OCI-LY3 (cell line): ENCODE measurements around the gene PLEK2.

Experiments used
- EZH2phosphoT487 ChIP-seq: fragments of 200-600 bp; shearing (Covaris generic); IDR thresholded peaks from 2 replicates; pipeline ENCODE4 v1.6.1; 2018; ENCODE audit warnings: antibody characterized with exemption, mixed run types, low read depth
- TF ChIP-seq, protein P1 (sequence below): fragments of 200-600, 300-600 bp; sonication (generic); IDR thresholded peaks from 2 replicates; pipeline ENCODE4 v1.5.1; 2014; ENCODE audit warnings: antibody characterized with exemption, low read length, low read depth

DNA sequence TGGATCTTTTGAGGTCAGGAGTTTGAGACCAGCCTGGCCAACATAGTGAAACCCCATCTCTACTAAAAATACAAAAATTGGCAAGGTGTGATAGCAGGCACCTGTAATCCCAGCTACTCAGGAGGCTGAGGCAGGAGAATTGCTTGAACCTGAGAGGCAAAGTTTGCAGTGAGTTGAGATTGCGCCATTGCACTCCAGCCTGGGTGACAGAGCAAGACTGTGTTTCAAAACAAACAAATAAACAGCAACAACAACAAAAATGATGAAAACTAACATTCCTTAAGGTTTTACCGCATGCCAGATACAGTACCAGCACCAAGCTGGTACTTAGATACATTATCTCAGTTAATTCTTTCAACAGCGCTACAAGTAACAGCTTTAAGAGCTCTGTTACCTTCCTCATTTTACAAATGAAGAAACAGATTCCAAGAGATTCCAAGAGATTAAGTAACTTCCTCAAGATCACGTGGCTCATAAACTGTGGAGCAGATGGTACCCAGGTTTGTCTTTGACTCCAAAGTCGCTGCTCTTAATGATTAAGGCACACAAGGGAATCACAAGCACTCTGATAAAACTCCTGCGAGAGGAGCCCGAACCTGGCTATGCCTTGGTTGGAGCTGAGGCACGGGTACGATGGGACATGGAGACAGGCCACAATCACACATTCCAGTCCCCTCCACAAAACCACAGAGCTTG lies 17.7 kb upstream of the PLEK2 start:
- TF ChIP-seq, protein P1, sequence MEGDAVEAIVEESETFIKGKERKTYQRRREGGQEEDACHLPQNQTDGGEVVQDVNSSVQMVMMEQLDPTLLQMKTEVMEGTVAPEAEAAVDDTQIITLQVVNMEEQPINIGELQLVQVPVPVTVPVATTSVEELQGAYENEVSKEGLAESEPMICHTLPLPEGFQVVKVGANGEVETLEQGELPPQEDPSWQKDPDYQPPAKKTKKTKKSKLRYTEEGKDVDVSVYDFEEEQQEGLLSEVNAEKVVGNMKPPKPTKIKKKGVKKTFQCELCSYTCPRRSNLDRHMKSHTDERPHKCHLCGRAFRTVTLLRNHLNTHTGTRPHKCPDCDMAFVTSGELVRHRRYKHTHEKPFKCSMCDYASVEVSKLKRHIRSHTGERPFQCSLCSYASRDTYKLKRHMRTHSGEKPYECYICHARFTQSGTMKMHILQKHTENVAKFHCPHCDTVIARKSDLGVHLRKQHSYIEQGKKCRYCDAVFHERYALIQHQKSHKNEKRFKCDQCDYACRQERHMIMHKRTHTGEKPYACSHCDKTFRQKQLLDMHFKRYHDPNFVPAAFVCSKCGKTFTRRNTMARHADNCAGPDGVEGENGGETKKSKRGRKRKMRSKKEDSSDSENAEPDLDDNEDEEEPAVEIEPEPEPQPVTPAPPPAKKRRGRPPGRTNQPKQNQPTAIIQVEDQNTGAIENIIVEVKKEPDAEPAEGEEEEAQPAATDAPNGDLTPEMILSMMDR = no peak
- TF ChIP-seq EZH2phosphoT487 = no peak
